ENCODE results near the gene MIPEP. TPM values are rescaled to one million over a fixed set of nuclear protein-coding genes. Genes with fewer than 3 reads are reported as not detected.

The MIPEP gene
- polyA plus RNA-seq, 1 donor from 2014 or later = 9.1 TPM

DNA sequence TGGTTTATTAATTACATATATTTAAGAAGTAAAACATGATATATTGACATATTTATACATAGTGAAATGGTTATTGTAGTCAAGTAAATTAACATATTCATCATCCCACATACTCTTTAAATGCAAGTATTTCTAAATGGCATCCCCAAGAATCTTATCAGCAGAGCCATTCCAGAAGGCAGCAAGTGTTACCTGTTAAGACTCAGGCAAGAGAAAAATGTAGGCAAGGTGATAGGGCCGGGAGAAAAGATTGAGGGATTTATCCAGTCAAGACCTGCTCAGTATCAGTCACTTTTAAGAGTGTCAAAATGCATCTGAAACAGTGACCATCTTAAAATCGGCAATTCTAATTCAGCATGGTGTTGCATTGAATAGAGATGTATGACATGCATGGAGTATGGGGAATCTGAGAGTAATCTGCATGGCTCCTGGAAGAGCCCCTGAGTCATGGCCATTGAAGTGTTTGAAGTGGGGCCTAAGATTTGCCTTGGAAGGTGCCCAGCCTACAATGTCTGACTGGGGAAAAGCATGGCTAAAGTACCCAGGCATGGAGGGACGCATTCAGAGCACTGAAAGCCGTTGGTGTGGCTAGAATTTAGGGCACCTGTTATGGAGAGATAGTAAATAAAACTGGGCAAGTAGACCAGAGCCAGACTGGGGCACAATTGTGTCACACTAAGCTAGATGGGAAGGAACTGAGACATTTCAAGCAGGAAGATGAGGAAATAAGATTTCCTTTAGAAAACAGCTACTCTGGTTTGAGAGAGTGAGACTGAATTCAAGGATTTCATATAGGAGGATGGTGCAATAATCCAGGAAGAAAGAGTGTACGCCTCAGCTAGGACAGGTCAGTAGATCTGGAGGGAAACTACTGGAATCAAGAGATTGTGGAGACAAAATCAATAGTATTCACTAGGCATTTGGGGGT, 33.1 kb upstream of the MIPEP start:
- Histone ChIP-seq H3K27ac (ENCODE audit: low read length) (no peak overlapping the region), H3F3A (ENCODE audit: insufficient read depth, low read length, poor library complexity, severe bottlenecking) (no peaks in the 10 kb centered on the region), H3K4me3 (ENCODE audit: low read length) (no peak overlapping the region), H3K9ac (ENCODE audit: low read length) (no peak overlapping the region), H3K9me3 (ENCODE audit: low read length) (no peaks in the 10 kb centered on the region), H3K79me2 (replicated peaks; ENCODE audit: insufficient read depth, low read length) (no peaks in the 10 kb centered on the region), H2AFZ (ENCODE audit: low read depth, low read length) (no peak overlapping the region), H3K27me3 (ENCODE audit: insufficient read depth, low read depth, low read length) (no peaks in the 10 kb centered on the region), H3K36me3 (ENCODE audit: insufficient read depth, low read length) (no peaks in the 10 kb centered on the region), H3K4me2 (ENCODE audit: low read length) (no peak overlapping the region), H3K9me2 (ENCODE audit: insufficient read depth, low read length) (no peaks in the 10 kb centered on the region), H4K20me1 (ENCODE audit: insufficient read depth) (no peaks in the 10 kb centered on the region)
- no peak for TF ChIP-seq RAD21 (conservative IDR thresholded peaks at IDR 0.05)
- TF ChIP-seq MXI1 (conservative IDR thresholded peaks at IDR 0.05; ENCODE audit: poor library complexity, severe bottlenecking) = no peak
- no peak for TF ChIP-seq SMC3 (conservative IDR thresholded peaks at IDR 0.05; ENCODE audit: poor library complexity)
- TF ChIP-seq EP300 (conservative IDR thresholded peaks at IDR 0.05; ENCODE audit: poor library complexity, severe bottlenecking) = no peak
- TF ChIP-seq POLR2AphosphoS5 (IDR thresholded peaks at IDR 0.05) = no peak
- TF ChIP-seq, protein P1, sequence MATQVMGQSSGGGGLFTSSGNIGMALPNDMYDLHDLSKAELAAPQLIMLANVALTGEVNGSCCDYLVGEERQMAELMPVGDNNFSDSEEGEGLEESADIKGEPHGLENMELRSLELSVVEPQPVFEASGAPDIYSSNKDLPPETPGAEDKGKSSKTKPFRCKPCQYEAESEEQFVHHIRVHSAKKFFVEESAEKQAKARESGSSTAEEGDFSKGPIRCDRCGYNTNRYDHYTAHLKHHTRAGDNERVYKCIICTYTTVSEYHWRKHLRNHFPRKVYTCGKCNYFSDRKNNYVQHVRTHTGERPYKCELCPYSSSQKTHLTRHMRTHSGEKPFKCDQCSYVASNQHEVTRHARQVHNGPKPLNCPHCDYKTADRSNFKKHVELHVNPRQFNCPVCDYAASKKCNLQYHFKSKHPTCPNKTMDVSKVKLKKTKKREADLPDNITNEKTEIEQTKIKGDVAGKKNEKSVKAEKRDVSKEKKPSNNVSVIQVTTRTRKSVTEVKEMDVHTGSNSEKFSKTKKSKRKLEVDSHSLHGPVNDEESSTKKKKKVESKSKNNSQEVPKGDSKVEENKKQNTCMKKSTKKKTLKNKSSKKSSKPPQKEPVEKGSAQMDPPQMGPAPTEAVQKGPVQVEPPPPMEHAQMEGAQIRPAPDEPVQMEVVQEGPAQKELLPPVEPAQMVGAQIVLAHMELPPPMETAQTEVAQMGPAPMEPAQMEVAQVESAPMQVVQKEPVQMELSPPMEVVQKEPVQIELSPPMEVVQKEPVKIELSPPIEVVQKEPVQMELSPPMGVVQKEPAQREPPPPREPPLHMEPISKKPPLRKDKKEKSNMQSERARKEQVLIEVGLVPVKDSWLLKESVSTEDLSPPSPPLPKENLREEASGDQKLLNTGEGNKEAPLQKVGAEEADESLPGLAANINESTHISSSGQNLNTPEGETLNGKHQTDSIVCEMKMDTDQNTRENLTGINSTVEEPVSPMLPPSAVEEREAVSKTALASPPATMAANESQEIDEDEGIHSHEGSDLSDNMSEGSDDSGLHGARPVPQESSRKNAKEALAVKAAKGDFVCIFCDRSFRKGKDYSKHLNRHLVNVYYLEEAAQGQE (IDR thresholded peaks at IDR 0.05; ENCODE audit: borderline replicate concordance) = no peak
- TF ChIP-seq EZH2 (IDR thresholded peaks at IDR 0.05; ENCODE audit: borderline replicate concordance, insufficient read depth, low read length, poor library complexity, severe bottlenecking) = no peak
- TF ChIP-seq, protein P2, sequence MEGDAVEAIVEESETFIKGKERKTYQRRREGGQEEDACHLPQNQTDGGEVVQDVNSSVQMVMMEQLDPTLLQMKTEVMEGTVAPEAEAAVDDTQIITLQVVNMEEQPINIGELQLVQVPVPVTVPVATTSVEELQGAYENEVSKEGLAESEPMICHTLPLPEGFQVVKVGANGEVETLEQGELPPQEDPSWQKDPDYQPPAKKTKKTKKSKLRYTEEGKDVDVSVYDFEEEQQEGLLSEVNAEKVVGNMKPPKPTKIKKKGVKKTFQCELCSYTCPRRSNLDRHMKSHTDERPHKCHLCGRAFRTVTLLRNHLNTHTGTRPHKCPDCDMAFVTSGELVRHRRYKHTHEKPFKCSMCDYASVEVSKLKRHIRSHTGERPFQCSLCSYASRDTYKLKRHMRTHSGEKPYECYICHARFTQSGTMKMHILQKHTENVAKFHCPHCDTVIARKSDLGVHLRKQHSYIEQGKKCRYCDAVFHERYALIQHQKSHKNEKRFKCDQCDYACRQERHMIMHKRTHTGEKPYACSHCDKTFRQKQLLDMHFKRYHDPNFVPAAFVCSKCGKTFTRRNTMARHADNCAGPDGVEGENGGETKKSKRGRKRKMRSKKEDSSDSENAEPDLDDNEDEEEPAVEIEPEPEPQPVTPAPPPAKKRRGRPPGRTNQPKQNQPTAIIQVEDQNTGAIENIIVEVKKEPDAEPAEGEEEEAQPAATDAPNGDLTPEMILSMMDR (IDR thresholded peaks at IDR 0.05; ENCODE audit: poor library complexity, severe bottlenecking) = no peak
- TF ChIP-seq TAF1 (IDR thresholded peaks at IDR 0.05; ENCODE audit: low read depth) = no peak

DNA sequence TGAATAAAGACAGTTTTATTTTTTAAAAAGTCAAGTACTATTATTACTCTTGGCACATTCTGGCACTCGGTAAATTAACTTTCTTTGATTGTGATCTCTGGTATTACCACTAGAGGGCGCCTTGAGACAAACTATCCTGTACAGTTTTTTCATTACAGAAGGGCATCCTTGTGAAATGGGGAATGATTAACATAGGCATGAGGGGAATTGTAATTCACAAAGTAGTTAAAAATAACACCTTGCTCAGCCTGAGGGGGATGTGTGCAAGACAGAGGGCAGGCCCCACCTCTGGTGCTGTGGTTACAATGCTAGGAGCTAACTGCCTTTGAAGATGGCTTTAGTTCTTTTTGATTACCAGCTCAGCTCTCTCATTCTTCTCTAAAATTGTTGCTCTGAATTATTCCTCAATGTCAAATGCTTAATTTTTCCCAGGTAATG, 32.3 kb upstream of the MIPEP start:
- Histone ChIP-seq H3K4me3 (ENCODE audit: low read length) (no peak overlapping the region), H2AFZ (ENCODE audit: low read depth, low read length) (no peak overlapping the region), H3K9me2 (ENCODE audit: insufficient read depth, low read length) (no peaks in the 10 kb centered on the region), H3K9me3 (ENCODE audit: low read length) (no peaks in the 10 kb centered on the region), H3K27me3 (ENCODE audit: insufficient read depth, low read depth, low read length) (no peaks in the 10 kb centered on the region), H3K36me3 (ENCODE audit: insufficient read depth, low read length) (no peaks in the 10 kb centered on the region), H3K79me2 (replicated peaks; ENCODE audit: insufficient read depth, low read length) (no peaks in the 10 kb centered on the region), H3K4me2 (ENCODE audit: low read length) (no peak overlapping the region), H4K20me1 (ENCODE audit: insufficient read depth) (no peaks in the 10 kb centered on the region), H3K9ac (ENCODE audit: low read length) (no peak overlapping the region), H3F3A (ENCODE audit: insufficient read depth, low read length, poor library complexity, severe bottlenecking) (no peaks in the 10 kb centered on the region), H3K27ac (ENCODE audit: low read length) (no peak overlapping the region)
- no peak for TF ChIP-seq EP300 (conservative IDR thresholded peaks at IDR 0.05; ENCODE audit: poor library complexity, severe bottlenecking)
- TF ChIP-seq, protein P2 (IDR thresholded peaks at IDR 0.05; ENCODE audit: poor library complexity, severe bottlenecking) = peak; percentile 84
- no peak for TF ChIP-seq POLR2AphosphoS5 (IDR thresholded peaks at IDR 0.05)
- peak; percentile 92 for TF ChIP-seq SMC3 (conservative IDR thresholded peaks at IDR 0.05; ENCODE audit: poor library complexity)
- TF ChIP-seq, protein P1 (IDR thresholded peaks at IDR 0.05; ENCODE audit: borderline replicate concordance) = no peak
- TF ChIP-seq RAD21 (conservative IDR thresholded peaks at IDR 0.05) = peak; percentile 87
- no peak for TF ChIP-seq MXI1 (conservative IDR thresholded peaks at IDR 0.05; ENCODE audit: poor library complexity, severe bottlenecking)

All from neural cell (in vitro differentiated cells).